HG03108 (cell line): ENCODE data around the gene RAP1B.
"Not testable (repeated sequence)": the region's sequence is repeated elsewhere in the genome, so short reads cannot be mapped to it uniquely, and the experiment has no call there.

Experiments used
- ATAC-seq: cut with Tn5 transposase; IDR thresholded peaks from one replicate; pipeline ENCODE4 v1.9.1; 2021; ENCODE audit warnings: moderate library complexity; ENCODE audit not compliant: unreplicated experiment

RAP1B gene

DNA sequence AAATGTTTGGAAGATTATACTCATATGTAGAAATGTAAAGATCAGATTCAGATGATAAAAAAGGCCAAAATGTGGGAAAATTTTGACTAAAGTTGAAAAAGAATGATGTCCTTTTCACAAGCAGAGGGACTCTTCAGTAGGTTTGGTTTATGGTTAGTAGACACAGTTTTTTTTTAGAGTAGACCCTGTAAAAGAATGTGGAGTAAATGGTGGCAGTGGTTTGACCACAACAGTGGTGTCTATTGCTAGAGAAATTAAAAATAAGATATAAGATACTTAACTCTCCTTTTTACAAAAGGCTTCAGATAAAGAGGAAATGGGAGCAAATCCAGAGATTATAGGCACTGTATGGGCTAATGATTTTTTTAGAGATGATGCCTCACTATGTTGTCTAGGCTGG, 21.8 kb downstream of the RAP1B start:
- no peak for ATAC-seq

DNA sequence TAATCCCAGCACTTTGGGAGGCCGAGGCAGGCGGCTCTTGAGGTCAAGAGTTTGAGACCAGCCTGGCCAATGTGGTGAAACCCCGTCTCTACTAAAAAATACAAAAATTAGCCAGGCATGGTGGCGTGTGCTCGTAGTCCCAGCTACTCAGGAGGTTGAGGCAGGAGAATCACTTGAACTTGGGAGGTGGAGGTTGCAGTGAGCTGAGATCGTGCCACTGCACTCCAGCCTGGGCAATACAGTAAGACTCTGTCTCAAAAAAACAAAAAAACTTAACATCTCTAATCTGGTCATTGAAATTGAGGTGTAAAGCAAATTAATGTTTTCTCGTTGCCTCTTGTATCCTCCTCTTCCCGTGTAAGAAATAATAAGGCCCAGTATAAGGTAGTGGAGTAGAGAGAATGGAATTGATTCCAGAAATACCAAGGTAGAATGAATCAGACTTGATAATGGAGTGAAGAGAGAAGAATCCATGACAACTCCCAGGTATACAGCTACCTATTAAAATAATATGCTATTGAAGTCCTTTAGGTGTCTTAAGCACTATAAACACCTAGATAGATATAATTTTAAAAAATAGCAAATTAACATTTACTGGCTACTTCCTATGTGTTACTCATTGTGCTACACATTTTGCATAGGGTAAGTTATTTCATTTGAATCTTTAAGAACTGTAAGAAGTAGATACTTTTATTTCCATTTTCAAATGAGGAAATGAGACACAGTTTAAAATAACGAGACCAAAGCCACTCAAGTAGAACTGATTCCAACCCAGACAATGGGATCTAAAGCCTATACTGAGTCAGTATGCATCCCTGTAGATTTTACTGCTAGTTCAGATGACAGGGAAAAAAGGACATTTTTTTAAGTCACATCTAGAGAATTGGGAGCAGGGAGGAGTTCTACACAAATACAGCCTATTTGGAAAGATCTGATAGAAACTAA, 23.2 kb downstream of the RAP1B start:
- ATAC-seq = peak; percentile 34

DNA sequence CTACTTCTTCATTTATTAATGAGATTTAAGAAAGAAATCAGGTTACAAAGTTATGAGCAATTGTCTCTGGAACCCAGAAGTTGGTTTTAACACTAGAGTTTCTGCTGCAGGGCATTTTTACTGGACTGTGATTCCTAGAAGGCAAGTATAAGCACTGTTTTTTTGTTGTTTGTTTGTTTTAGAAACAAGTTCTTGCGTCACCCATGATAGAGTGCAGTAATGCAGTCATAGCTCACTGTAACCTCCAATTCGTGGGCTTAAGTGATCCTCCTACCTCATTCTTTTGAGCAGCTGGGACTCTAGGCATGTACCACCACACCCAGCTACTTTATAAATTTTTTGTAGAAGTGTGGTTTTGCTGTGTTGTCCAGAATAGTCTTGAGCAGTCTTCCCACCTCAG, 25.6 kb downstream of the RAP1B start:
- ATAC-seq = no peak

DNA sequence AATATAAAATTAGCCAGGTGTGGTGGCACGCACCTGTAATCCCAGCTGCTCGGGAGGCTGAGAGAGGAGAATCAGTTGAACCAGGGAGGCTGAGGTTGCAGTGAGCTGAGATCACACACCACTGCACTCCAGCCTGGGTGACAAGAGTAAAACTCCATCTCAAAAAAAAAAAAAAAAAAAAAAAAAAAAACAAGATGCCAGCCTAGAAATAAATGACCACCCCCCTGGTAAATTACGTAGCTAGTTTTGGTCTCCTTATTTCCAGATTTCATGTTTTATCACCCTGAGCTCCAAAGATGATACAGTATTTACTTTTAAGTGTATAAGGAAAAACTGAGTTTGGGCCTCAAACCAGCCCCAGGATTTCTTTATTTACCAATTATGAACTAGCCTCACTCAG, 26.7 kb downstream of the RAP1B start:
- not testable (repeated sequence) for ATAC-seq

DNA sequence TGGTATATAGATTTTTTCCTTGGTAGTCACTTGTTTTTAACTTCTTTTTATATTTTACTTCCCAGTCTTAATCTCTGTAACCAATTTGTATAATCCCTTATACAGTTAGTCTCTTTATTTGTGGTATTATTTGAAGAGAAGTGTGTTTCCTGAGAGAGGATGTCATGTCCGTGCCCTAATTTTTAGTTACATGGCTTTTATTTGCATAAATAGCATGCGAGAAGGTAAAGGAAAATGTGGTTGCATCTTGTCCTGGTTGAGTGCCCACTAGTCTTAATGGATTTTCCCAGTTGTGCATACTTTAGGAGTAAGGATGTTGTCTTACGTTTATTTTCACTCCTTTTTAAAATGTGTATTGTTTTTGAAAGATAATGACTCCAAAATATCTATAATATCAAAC, 27.5 kb downstream of the RAP1B start:
- ATAC-seq = no peak

DNA sequence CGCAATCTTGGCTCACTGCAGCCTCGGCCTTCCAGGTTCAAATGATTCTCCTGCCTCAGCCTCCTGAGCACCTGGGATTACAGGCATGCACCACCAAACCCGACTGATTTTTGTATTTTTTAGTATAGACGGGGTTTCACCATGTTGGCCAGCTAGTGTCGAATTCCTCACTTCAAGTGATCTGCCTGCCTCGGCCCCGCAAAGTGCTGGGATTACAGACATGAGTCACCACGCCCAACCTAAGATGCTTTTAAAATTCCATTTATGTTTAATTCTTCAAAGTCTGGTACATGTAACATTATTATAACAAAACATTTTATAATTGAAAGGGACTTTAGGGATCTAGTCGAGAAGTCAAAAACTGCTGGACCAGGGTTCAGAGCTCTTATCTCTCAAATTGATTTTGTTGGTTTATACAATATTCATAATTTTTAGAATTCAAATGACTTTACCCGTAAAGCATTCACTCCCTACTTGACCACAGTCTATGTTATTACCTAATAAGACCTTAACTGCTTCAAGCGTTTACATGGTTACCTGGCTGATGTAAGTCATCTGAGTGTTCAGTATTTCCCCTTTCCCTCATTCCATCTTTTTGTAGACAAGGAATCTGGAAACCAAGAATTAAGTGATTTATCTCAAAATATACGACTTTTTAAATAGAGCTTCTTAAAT, 28.2 kb downstream of the RAP1B start:
- ATAC-seq = no peak

DNA sequence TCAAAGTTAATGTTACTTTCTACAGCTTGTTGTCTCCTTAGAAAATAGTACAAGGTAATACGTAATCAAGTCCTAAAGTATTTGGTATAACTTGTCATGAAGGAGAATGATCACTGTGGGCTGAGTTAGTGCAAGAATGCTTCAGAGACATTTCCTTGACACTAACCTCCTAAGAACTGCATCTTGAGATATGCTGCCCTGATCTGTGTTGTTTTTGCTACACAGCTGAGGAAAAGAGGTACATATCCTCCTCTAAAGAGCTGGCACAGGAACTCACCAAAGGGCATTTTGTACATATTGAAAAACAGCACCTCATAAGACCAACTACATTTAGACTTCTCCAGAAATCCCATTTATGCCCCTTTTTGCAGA, 28.7 kb downstream of the RAP1B start:
- no peak for ATAC-seq

DNA sequence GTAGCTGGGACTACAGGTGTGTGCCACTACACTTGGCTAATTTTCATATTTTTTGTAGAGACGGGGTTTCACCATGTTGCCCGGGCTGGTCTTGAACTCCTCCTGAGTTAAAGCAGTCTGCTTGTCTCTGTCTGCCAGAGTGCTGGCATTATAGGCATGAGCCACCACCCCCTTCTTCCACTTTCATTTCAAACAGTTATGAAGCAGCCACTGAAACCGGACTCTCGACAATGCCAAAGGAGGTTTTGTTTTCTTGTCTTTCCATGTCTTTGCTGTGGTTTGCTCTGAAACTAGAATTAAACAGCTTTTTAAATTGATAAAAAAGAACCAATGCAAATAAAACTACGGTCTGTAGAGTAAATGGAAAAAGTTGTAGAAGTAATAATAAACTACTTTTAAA, 30.4 kb downstream of the RAP1B start:
- ATAC-seq = peak; percentile 88

DNA sequence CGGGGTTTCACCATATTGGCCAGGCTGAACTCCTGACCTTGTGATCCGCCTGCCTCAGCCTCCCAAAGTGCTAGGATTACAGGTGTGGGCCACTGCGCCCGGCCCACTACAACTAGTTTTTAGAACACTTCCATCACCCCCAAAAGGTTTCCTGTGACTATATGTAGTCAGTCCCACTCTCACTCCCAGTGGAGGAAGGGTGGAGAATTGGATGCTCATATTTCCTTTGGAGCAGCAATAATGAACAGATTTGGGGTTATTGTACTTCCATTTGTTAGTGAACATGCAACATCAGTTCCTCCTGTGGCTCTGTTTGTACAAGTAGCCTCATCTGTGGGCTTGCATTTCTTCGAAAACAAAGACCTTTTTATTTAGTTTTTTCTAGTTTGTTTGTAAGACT, 35.8 kb downstream of the RAP1B start:
- ATAC-seq = no peak

DNA sequence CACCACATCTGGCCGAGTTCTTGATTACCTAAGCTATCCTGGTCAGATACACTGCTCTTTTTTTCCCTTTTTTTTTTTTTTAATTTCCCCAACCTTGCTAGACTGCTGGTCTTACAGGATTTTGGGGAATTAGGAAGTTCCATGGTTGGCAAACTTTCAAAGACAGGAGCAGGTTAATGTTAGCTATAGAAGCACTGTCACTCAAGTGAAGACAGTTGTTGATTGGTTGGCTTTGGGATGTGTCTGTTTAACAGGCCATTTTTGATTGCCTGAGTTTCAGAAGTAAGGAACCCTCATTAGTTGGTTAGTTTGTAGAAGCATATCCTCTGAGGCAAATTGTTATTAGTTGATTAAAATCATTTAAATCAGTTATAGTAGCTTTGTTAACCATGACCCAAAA, 36.8 kb downstream of the RAP1B start:
- no peak for ATAC-seq

DNA sequence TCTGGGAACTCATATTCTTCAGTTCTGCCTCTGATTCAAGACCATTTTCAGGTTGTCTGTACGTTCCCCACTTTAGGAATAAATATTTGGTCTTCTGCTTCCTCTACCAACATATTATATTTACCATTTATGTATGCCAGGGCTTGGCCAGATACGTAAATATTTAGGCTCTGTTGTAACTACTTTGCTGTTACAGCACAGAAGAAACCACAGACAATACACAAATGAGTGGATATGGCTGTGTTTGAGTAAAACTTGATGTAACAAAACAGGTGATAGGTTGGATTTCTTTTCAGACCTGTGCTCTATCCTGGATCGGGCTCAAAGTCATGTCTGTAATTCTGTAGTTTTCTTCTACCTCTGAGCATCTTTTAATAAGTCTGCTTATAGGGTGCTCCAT, 37.5 kb downstream of the RAP1B start:
- ATAC-seq = no peak

DNA sequence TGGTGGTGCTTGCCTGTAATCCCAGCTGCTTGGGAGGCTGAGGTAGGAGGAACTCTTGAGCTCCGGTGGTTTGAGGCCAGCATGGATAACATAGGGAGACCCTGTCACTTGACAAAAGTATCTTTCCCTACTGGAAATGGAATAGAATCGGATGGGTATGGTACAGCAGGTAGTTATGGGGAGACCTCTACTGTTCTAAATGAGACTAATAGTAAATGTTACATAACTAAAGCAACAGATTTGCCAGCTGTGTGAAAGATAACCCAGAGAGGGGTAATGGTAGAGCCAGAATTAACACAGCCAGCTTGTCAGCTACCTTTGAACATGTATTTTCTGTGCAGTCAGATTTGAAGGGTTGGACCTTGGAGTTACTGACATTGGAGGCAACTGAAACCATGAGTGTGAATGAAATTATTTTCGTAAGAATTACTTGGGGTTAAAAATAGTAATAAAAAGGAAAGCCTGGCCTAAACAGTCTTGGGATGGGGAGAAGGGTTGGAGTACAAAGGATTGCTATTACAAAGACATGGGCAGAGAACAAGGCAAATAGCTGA, 54.4 kb downstream of the RAP1B start:
- no peak for ATAC-seq

DNA sequence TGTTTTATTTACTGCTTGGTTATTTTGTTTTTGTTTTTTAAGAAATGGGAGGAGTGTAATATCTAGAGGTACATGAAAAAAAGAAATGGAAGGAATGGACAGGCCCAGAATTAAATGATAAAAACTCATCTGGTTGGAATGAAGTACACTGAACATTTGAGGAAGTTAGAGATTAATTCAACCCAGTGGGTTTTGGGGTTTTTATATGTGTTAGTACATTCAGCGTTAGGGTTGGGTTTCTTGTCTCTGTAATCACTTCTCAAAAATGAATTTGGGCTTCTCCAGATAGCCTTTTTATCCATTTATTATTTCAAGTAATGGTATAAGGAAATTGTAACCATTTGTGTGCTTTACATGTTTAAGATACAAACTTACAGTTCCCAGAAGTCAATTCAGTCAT, 56.6 kb downstream of the RAP1B start:
- ATAC-seq = no peak

DNA sequence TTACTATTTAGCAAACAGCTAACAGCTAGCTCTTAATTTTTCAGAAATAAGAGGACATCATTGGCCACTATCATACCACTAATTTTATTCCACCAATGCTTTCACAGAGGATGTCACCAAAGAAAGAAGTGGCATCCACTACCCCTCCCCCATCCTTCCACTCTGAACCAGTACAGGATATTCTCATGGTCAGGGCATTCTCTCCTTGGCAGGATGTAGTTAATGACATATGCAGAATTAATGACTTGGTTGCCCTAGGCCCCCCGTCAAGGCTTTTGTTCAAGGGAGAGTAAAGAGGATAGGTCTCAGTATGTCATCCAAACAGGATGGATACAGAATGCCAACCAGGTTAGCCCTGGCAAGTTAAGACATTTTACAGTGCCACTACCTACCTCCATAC, 57.2 kb downstream of the RAP1B start:
- ATAC-seq = no peak

DNA sequence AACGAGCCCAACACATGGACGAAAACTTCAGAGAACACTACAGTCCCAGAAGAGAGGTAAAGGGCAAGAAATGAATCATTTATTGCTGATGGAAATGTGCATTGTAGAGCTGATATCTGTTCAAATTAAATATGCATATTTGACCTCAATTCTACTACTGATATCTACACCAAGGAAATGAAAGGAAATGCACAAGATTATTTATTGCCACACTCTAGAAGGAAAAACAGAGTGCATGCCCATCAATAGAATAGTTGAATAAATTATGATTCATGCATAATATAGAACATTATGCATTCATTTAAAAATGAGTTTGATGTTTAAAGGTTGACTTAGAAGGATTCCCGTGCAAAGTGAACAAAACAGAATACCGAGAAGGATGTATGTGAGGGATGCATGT, 60.5 kb downstream of the RAP1B start:
- no peak for ATAC-seq

DNA sequence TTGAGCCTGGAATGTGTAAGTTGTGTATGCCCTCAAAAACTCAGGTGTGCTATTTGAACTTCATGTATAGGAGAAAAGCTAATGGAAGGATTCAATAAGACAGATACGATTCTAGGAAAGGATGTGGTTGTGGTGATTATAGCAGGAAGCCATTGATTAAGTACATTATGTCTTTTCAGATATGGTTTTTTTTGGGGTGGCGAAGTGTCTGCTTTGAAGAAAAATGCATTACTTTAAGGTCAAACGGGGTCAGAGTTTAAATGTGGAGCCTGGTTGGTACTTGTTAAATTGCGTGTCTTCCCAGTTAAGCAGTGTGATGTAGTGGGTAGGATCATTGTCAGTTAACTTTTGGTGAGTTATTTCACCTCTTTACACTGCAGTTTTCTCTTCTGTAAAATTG, 63.1 kb downstream of the RAP1B start:
- ATAC-seq = no peak

DNA sequence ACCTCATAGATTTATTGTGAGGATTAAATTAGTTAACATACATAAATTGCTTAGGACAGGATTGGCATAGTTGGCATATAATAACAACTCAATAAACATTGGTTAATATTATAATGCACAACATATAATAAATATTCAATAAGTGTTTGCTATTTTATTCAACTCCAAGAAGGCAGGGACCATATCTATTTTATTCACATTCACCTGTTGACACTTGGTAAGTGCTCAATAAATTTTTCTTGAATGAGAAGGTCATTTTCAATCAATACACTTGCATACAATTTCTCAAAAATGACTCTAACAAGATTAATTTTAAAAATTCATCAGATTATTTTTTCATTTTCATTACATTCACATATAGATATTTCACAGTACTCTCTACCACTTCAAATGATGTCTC, 63.7 kb downstream of the RAP1B start:
- no peak for ATAC-seq

DNA sequence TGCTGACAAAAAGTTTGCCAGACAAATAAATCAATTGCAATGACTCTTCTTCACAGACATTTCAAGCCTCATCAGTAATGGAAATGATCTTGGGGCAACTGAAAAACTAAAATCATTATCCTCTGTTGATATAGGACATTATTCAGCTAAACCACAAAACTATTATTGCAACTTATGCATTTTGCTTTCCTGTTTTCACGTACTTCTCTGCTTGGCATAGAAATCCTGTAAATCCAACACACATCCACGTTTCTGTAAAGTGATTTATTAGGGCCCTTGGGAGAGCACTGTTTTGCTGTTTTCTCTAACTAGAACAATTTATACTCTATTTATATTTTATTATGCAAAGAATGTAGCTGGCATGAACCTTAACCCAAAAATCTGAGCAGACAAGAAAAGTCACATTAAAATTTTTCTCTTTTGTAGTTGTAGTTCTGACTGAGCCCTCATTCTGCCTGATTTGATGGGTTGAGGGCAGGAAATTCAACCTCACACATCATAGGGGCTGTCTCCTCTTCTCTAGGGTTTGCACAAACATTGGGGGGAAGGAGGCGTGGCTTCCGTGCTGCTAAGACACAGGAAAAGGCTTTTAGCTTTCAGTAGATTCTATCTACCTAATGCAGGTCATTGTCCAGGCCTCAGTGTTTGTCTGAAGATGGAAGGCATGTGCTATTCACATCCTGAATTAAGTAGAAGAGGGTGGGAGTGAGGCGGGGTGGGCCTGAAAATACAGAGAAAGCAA, 64.6 kb downstream of the RAP1B start:
- ATAC-seq = no peak

DNA sequence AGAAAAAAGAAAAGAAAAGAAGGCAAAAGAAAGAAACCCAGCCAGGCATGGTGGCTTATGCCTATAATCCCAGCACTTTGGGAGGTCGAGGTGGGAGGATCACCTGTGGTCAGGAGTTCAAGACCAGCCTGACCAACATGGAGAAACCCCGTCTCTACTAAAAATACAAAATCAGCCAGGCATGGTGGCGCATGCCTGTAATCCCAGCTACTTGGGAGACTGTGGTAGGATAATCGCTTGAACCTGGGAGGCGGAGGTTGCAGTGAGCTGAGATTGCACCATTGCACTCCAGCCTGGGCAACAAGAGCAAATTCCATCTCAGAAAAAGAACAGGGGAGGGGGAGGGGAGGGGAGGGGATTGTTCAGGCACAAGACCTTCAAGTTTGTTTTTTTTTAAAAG, 66.2 kb downstream of the RAP1B start:
- not testable (repeated sequence) for ATAC-seq

DNA sequence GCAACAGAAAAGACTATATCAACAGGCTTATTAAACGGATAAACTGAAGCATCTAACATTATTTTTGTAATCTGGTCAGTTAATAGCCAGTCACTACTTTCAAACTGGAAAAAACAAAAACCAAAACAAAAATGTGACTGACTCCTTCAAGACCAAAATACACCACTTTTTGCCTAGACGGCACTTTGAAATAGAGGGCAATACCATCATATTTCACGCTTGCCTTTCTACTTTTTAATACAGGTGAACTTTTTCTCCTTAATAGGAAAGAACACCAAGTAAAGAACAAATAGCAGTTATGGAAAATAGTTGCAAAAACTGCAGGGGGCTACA, 75.5 kb downstream of the RAP1B start:
- ATAC-seq = no peak
